K562 (cell line): Measurements from ENCODE around the gene OR52A5. TPM values are rescaled to one million over a fixed set of nuclear protein-coding genes. Genes with fewer than 3 reads are reported as not detected.

Experiments
- BACH1 ChIP-seq: fragments of 200-800 bp; sonication (Bioruptor generic); IDR thresholded peaks from 2 replicates; pipeline ENCODE4 v1.6.1; 2016; ENCODE audit warnings: missing genetic modification characterization, missing compliant biosample characterization
- CEBPB ChIP-seq: fragments of 450-650 bp; IDR thresholded peaks from 2 replicates; pipeline ENCODE4 v1.6.1; 2016; ENCODE audit warnings: missing genetic modification characterization, missing compliant biosample characterization
- DPF2 ChIP-seq: fragments of 450-650 bp; IDR thresholded peaks from 2 replicates; pipeline ENCODE4 v1.6.1; 2016
- ELF2 ChIP-seq: fragments of 250-450 bp; sonication (Bioruptor Pico); IDR thresholded peaks from 2 replicates; pipeline ENCODE4 v1.5.0; 2021; ENCODE audit warnings: mild to moderate bottlenecking
- FOXJ3 ChIP-seq: sonication (generic); formaldehyde crosslinking; IDR thresholded peaks from 2 replicates; pipeline ENCODE4 v1.4.0; 2020; ENCODE audit warnings: mild to moderate bottlenecking, missing genetic modification reagents
- FOXM1 ChIP-seq, 2 experiments: fragments of 450-650 bp in 1 of 2; sonication (generic) in 1 of 2; formaldehyde crosslinking in 1 of 2; IDR thresholded peaks; 2 replicates each; pipeline versions ENCODE4 v1.6.1 to v1.9.0; 2017 to 2022; ENCODE audit warnings: low read depth in 2 of 2, mild to moderate bottlenecking in 2 of 2, missing genetic modification reagents in 1 of 2, moderate library complexity in 1 of 2
- GABPB2 ChIP-seq: fragments of 250-450 bp; sonication (Bioruptor Pico); conservative IDR thresholded peaks from 2 replicates; pipeline ENCODE4 v1.5.1; 2021; ENCODE audit warnings: mild to moderate bottlenecking
- HEY1 ChIP-seq: fragments of 250-450 bp; sonication (Bioruptor Pico); IDR thresholded peaks from 2 replicates; pipeline ENCODE4 v1.5.0; 2020; ENCODE audit warnings: mild to moderate bottlenecking, moderate library complexity, borderline replicate concordance
- L3MBTL2 ChIP-seq: fragments of 450-650 bp; IDR thresholded peaks from 2 replicates; pipeline ENCODE4 v1.6.1; 2016; ENCODE audit warnings: mild to moderate bottlenecking, moderate library complexity
- MAFK ChIP-seq: IDR thresholded peaks from 2 replicates; pipeline ENCODE4 v1.6.1; 2011; ENCODE audit warnings: low read length, improper control_type of control experiment
- MEIS2 ChIP-seq: fragments of 450-650 bp; IDR thresholded peaks from 2 replicates; pipeline ENCODE4 v1.6.1; 2014; ENCODE audit warnings: mild to moderate bottlenecking; ENCODE audit not compliant: partially characterized antibody
- NFRKB ChIP-seq: fragments of 450-650 bp; IDR thresholded peaks from 2 replicates; pipeline ENCODE4 v1.6.1; 2016; ENCODE audit warnings: low read depth
- POLR3A ChIP-seq: IDR thresholded peaks from 2 replicates; pipeline ENCODE4 v1.6.1; 2011; ENCODE audit warnings: borderline replicate concordance, mild to moderate bottlenecking, moderate library complexity; ENCODE audit not compliant: insufficient read length, insufficient read depth; ENCODE audit errors: extremely low read depth
- STAT5A ChIP-seq: IDR thresholded peaks from 2 replicates; pipeline ENCODE4 v1.6.1; 2012; ENCODE audit warnings: low read length, inconsistent platforms, borderline replicate concordance
- TAF15 ChIP-seq: fragments of 200-400 bp; formaldehyde crosslinking; IDR thresholded peaks from 2 replicates; pipeline ENCODE4 v1.6.1; 2017; ENCODE audit warnings: mild to moderate bottlenecking, low read depth, low read length, moderate library complexity
- ZNF282 ChIP-seq: sonication (generic); formaldehyde crosslinking; IDR thresholded peaks from 2 replicates; pipeline ENCODE4 v1.8.1; 2023; ENCODE audit warnings: missing genetic modification reagents
- ZNF766 ChIP-seq: fragments of 200-800 bp; sonication (Bioruptor generic); conservative IDR thresholded peaks from 2 replicates; pipeline ENCODE4 v1.6.1; 2016; ENCODE audit warnings: missing genetic modification characterization, missing compliant biosample characterization
- polyA plus RNA-seq, 8 experiments: library from polyadenylated mRNA; depleted of rRNA in 4 of 8; stranded (reverse) in 5 of 8; unstranded in 3 of 8; fragments of >200 nt; fragmentation: Nextera tagmentation in 2 of 8; fragmentation: Illumina TruSeq in 1 of 8; extraction: Ambion mirVana in 2 of 8; extraction: Trizol in 1 of 8; gene quantifications; 2 replicates each; pipeline versions ENCODE4 v1.2.1 to v1.2.3, GENCODE V29; 2011 to 2014; ENCODE audit warnings: inconsistent platforms in 1 of 8, missing spikeins in 1 of 8
- total RNA-seq, 7 experiments: library from RNA; depleted of rRNA in 6 of 7; stranded (reverse); fragments of >200 nt in 6 of 7; fragmentation: Illumina TruSeq in 2 of 7; extraction: Trizol in 2 of 7; gene quantifications; 2 replicates each; pipeline versions ENCODE4 v1.2.1 to v1.2.3, GENCODE V29; 2011 to 2021; ENCODE audit warnings: low replicate concordance in 1 of 7
- TF ChIP-seq, protein P1 (sequence below): fragments of 450-650 bp; formaldehyde crosslinking; IDR thresholded peaks from 2 replicates; pipeline ENCODE4 v1.4.0; 2022; ENCODE audit warnings: mild to moderate bottlenecking, moderate library complexity
- TF ChIP-seq, protein P2 (sequence below): fragments of 450-650 bp; formaldehyde crosslinking; IDR thresholded peaks from 2 replicates; pipeline ENCODE4 v1.4.0; 2022; ENCODE audit warnings: missing genetic modification characterization
- TF ChIP-seq, protein P3 (sequence below): IDR thresholded peaks from 2 replicates; pipeline ENCODE4 v1.6.1; 2012; ENCODE audit warnings: low read depth, low read length, improper control_type of control experiment, borderline replicate concordance
- TF ChIP-seq, protein P4 (sequence below): sonication (generic); formaldehyde crosslinking; IDR thresholded peaks from 2 replicates; pipeline ENCODE4 v1.8.1; 2023; ENCODE audit warnings: mild to moderate bottlenecking, missing genetic modification reagents, moderate library complexity

OR52A5 gene
- total and polyA plus RNA-seq, 9 of the 15 experiments (the other 6 are each of a cell fraction or from before 2014, with no cell fraction given): 0.04 to 1.1 (median 0.94) TPM; not detected in 6

DNA sequence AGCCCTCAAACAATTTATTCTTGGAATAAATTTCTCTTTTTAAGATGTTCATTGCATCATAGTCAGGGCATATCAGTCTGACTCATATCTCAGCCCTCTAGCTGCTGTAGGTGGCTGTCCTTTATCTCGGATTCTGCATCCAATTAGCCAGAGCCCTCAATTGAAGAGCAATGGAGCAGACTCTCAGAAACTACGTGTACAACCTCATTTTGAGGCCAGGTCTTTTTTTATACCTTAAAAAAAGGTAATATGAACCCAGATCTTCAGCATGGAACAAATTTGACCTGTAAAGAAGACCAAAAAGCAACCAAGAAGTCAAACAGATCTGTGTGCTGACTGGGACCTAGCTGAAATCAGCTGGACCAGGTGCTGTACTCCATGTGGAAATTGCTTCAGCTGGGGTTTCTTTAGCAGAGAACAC is 8.7 kb downstream of the OR52A5 start (continued):
- TF ChIP-seq HEY1 (CRISPR knock-in tag): no peak
- peak; percentile 41; the same call in 1 of the 2 replicates for TF ChIP-seq STAT5A
- no peak for TF ChIP-seq GABPB2 (CRISPR knock-in tag)
- TF ChIP-seq ELF2 (CRISPR knock-in tag): no peak
- peak; percentile 50 for TF ChIP-seq FOXM1 (IDR thresholded peaks at IDR 0.05; ENCODE audit: low read depth)
- TF ChIP-seq FOXM1 (CRISPR knock-in tag; IDR thresholded peaks at IDR 0.05; ENCODE audit: low read depth): no peak
- TF ChIP-seq ZNF282 (CRISPR knock-in tag): no peak
- no peak for TF ChIP-seq POLR3A
- TF ChIP-seq CEBPB: peak; percentile 97
- no peak for TF ChIP-seq FOXJ3
- TF ChIP-seq TAF15: no peak
- TF ChIP-seq, protein P1, sequence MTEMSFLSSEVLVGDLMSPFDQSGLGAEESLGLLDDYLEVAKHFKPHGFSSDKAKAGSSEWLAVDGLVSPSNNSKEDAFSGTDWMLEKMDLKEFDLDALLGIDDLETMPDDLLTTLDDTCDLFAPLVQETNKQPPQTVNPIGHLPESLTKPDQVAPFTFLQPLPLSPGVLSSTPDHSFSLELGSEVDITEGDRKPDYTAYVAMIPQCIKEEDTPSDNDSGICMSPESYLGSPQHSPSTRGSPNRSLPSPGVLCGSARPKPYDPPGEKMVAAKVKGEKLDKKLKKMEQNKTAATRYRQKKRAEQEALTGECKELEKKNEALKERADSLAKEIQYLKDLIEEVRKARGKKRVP (CRISPR knock-in tag): peak; percentile 85
- TF ChIP-seq NFRKB: peak; percentile 60; the same call in 1 of the 2 replicates
- TF ChIP-seq ZNF766 (CRISPR knock-in tag): peak; percentile 73; the same call in 1 of the 2 replicates
- peak; percentile 96 for TF ChIP-seq L3MBTL2
- TF ChIP-seq, protein P2, sequence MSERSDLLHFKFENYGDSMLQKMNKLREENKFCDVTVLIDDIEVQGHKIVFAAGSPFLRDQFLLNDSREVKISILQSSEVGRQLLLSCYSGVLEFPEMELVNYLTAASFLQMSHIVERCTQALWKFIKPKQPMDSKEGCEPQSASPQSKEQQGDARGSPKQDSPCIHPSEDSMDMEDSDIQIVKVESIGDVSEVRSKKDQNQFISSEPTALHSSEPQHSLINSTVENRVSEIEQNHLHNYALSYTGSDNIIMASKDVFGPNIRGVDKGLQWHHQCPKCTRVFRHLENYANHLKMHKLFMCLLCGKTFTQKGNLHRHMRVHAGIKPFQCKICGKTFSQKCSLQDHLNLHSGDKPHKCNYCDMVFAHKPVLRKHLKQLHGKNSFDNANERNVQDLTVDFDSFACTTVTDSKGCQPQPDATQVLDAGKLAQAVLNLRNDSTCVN (CRISPR knock-in tag): no peak
- TF ChIP-seq MAFK: no peak
- TF ChIP-seq DPF2: peak; percentile 91
- TF ChIP-seq, protein P3, sequence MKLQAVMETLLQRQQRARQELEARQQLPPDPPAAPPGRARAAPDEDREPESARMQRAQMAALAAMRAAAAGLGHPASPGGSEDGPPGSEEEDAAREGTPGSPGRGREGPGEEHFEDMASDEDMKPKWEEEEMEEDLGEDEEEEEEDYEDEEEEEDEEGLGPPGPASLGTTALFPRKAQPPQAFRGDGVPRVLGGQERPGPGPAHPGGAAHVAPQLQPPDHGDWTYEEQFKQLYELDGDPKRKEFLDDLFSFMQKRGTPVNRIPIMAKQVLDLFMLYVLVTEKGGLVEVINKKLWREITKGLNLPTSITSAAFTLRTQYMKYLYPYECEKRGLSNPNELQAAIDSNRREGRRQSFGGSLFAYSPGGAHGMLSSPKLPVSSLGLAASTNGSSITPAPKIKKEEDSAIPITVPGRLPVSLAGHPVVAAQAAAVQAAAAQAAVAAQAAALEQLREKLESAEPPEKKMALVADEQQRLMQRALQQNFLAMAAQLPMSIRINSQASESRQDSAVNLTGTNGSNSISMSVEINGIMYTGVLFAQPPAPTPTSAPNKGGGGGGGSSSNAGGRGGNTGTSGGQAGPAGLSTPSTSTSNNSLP: peak; percentile 91
- TF ChIP-seq BACH1 (tag): peak; percentile 42; the same call in 1 of the 2 replicates
- TF ChIP-seq, protein P4, sequence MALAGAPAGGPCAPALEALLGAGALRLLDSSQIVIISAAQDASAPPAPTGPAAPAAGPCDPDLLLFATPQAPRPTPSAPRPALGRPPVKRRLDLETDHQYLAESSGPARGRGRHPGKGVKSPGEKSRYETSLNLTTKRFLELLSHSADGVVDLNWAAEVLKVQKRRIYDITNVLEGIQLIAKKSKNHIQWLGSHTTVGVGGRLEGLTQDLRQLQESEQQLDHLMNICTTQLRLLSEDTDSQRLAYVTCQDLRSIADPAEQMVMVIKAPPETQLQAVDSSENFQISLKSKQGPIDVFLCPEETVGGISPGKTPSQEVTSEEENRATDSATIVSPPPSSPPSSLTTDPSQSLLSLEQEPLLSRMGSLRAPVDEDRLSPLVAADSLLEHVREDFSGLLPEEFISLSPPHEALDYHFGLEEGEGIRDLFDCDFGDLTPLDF (CRISPR knock-in tag): 0 out of 2 replicates have a peak, but pooled peaks have one; percentile 37
- TF ChIP-seq MEIS2: peak; percentile 23
